Ishikawa (cell line): Measurements from ENCODE around the gene RPL3.

ENCODE experiments used
- EGR1 ChIP-seq: IDR thresholded peaks from 2 replicates; pipeline ENCODE4 v1.6.1; 2012
- FOXM1 ChIP-seq: IDR thresholded peaks from 2 replicates; pipeline ENCODE4 v1.6.1; 2012; ENCODE audit warnings: low read depth, borderline replicate concordance
- RAD21 ChIP-seq: IDR thresholded peaks from 2 replicates; pipeline ENCODE4 v1.6.1; 2012; ENCODE audit warnings: low read depth
- TF ChIP-seq, protein P1 (sequence below): IDR thresholded peaks from 2 replicates; pipeline ENCODE4 v1.6.1; 2012
- TF ChIP-seq, protein P2 (sequence below): IDR thresholded peaks from 2 replicates; pipeline ENCODE4 v1.6.1; 2012; ENCODE audit warnings: low read depth, mild to moderate bottlenecking

DNA sequence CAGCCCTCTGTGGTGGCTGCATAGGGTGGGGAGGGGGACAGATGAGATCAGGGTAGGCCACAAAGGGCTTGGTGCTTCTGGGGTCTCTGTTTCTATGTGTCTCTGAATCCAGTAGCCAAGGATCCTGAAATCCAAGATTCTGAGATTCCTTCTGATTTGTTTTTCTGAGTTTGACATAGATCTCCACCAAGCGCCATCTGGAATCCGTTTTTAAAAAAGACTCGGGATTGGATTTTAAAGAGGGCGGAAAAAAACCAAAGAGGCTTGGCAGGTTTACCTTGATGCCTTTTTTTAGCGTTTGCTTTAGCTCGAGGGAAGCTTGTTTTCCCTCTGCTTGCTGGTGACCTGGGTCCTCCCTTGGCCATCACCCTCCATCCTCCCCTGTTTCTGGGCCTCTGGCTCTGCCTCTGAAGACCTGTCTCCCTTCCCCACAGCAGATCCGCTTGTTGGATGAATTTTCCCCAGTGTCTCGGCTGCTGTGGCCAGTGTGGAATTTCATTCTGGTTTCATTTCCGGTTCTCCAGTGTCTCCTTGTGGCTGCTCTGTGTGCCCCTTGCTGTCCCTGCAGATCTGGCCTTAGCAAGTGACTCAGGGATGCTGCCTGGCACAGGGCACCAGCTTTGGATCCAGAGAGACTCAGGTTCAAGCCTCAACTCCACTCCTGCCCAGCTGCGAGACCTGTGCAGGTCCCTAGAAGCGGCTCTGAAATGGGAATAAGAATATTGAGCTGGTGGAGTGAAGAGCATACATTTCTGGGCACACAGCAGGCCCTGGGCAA, 45.5 kb upstream of the RPL3 start:
- TF ChIP-seq, protein P1, sequence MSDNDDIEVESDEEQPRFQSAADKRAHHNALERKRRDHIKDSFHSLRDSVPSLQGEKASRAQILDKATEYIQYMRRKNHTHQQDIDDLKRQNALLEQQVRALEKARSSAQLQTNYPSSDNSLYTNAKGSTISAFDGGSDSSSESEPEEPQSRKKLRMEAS = no peak
- TF ChIP-seq, protein P2, sequence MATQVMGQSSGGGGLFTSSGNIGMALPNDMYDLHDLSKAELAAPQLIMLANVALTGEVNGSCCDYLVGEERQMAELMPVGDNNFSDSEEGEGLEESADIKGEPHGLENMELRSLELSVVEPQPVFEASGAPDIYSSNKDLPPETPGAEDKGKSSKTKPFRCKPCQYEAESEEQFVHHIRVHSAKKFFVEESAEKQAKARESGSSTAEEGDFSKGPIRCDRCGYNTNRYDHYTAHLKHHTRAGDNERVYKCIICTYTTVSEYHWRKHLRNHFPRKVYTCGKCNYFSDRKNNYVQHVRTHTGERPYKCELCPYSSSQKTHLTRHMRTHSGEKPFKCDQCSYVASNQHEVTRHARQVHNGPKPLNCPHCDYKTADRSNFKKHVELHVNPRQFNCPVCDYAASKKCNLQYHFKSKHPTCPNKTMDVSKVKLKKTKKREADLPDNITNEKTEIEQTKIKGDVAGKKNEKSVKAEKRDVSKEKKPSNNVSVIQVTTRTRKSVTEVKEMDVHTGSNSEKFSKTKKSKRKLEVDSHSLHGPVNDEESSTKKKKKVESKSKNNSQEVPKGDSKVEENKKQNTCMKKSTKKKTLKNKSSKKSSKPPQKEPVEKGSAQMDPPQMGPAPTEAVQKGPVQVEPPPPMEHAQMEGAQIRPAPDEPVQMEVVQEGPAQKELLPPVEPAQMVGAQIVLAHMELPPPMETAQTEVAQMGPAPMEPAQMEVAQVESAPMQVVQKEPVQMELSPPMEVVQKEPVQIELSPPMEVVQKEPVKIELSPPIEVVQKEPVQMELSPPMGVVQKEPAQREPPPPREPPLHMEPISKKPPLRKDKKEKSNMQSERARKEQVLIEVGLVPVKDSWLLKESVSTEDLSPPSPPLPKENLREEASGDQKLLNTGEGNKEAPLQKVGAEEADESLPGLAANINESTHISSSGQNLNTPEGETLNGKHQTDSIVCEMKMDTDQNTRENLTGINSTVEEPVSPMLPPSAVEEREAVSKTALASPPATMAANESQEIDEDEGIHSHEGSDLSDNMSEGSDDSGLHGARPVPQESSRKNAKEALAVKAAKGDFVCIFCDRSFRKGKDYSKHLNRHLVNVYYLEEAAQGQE = no peak
- TF ChIP-seq FOXM1 (no peak), EGR1 (no peak), RAD21 (no peak)
